T-helper 1 cell treated with Interleukin-12 subunit alpha and Interleukin-12 subunit beta and Interleukin-4 antibody, amounts not matched to agents 30 μg/mL and 1 μg/mL, for 36 hours (primary cell): Measurements from ENCODE around the gene EDAR.

Source experiments
- H3K27ac Mint-ChIP-seq: one replicate; pipeline ENCODE4 v1.8.0; 2021; ENCODE audit warnings: mild to moderate bottlenecking, mixed read lengths
- H3K27me3 Mint-ChIP-seq: one replicate; pipeline ENCODE4 v1.8.0; 2021; ENCODE audit warnings: low read depth, mixed read lengths
- H3K36me3 Mint-ChIP-seq: one replicate; pipeline ENCODE4 v1.8.0; 2021; ENCODE audit warnings: low read depth, mixed read lengths
- H3K4me1 Mint-ChIP-seq: one replicate; pipeline ENCODE4 v1.8.0; 2021; ENCODE audit warnings: low read depth, mixed read lengths
- H3K4me3 Mint-ChIP-seq: one replicate; pipeline ENCODE4 v1.8.0; 2021; ENCODE audit warnings: mild to moderate bottlenecking, moderate library complexity, mixed read lengths
- H3K9me3 Mint-ChIP-seq: one replicate; pipeline ENCODE4 v1.8.0; 2021; ENCODE audit warnings: mixed read lengths

EDAR gene

GRCh38 chr2:108965540-108966289, 23.3 kb downstream of the EDAR start:
- no peaks in the 10 kb centered on the region for H3K27me3 Mint-ChIP-seq
- no peaks in the 10 kb centered on the region for H3K9me3 Mint-ChIP-seq
- H3K4me1 Mint-ChIP-seq = peaks cover 26% of the 10 kb centered on the region
- peak overlapping the region; percentile 35 for H3K4me3 Mint-ChIP-seq
- no peaks in the 10 kb centered on the region for H3K36me3 Mint-ChIP-seq
- no peak overlapping the region for H3K27ac Mint-ChIP-seq

DNA sequence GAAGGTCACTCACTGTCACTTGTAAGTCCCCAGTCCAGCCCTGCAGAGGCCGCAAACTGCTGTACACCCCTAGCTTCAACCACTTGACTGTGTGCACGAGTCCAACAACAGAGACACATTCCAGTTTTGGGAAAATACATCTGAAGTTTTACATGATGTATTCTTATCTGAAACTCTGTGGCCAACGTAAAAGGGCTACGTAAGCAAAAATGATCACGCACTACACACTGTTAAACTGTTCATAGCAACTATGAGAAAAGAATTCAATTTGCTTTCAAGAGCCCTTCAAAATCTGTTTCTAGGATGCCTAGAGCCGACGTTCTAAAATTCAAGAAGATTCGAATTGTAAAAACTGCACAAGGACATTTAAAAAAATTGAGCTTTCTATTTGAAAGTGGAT, 26.0 kb downstream of the EDAR start:
- H3K9me3 Mint-ChIP-seq = no peaks in the 10 kb centered on the region
- no peak overlapping the region for H3K27ac Mint-ChIP-seq
- peaks cover 23% of the 10 kb centered on the region for H3K4me1 Mint-ChIP-seq
- no peaks in the 10 kb centered on the region for H3K36me3 Mint-ChIP-seq
- no peak overlapping the region for H3K4me3 Mint-ChIP-seq
- no peaks in the 10 kb centered on the region for H3K27me3 Mint-ChIP-seq

- H3K9me3 Mint-ChIP-seq = no peaks in the 10 kb centered on the region
- peaks cover 22% of the 10 kb centered on the region for H3K4me1 Mint-ChIP-seq
- H3K36me3 Mint-ChIP-seq = no peaks in the 10 kb centered on the region
- no peaks in the 10 kb centered on the region for H3K27me3 Mint-ChIP-seq
- no peak overlapping the region for H3K27ac Mint-ChIP-seq
- no peak overlapping the region for H3K4me3 Mint-ChIP-seq
Measured at GRCh38 chr2:108961796-108962195, 27.2 kb downstream of the EDAR start.

DNA sequence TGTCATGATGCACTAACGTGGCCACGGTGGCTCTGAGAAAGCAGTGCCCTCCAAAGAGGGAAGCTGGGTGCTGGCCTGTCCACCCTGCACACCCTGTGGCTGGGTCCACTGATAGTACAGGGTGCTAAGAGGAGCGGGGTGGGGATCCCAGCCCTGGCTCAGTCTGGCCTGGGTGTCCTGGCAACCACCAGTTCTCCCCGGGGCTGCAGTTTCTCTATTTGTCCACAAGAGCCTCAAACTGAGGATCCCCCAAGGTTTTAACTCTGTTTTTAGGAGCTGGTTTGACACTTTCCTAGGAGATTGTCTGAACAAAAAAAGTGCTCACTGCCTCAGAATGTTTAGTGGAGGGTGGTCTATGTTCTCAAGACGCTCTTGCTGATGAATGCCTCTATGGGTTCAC, 29.0 kb downstream of the EDAR start:
- H3K27ac Mint-ChIP-seq = no peak overlapping the region
- peaks cover 10% of the 10 kb centered on the region for H3K4me1 Mint-ChIP-seq
- no peaks in the 10 kb centered on the region for H3K27me3 Mint-ChIP-seq
- H3K4me3 Mint-ChIP-seq = no peak overlapping the region
- H3K9me3 Mint-ChIP-seq = no peaks in the 10 kb centered on the region
- H3K36me3 Mint-ChIP-seq = no peaks in the 10 kb centered on the region

- no peaks in the 10 kb centered on the region for H3K9me3 Mint-ChIP-seq
- no peaks in the 10 kb centered on the region for H3K36me3 Mint-ChIP-seq
- no peaks in the 10 kb centered on the region for H3K27me3 Mint-ChIP-seq
- H3K4me3 Mint-ChIP-seq = no peak overlapping the region
- H3K27ac Mint-ChIP-seq = no peak overlapping the region
- H3K4me1 Mint-ChIP-seq = peaks cover 7% of the 10 kb centered on the region
Measured at GRCh38 chr2:108959401-108959800, 29.6 kb downstream of the EDAR start.

GRCh38 chr2:108958632-108959341, 30.2 kb downstream of the EDAR start:
- Mint-ChIP-seq H3K4me1 (peaks cover 4% of the 10 kb centered on the region), H3K36me3 (no peaks in the 10 kb centered on the region), H3K27me3 (no peaks in the 10 kb centered on the region), H3K27ac (no peak overlapping the region), H3K4me3 (no peak overlapping the region), H3K9me3 (no peaks in the 10 kb centered on the region)

- no peak overlapping the region for H3K27ac Mint-ChIP-seq
- H3K4me1 Mint-ChIP-seq = peaks cover 2% of the 10 kb centered on the region
- no peaks in the 10 kb centered on the region for H3K36me3 Mint-ChIP-seq
- H3K4me3 Mint-ChIP-seq = no peak overlapping the region
- no peaks in the 10 kb centered on the region for H3K27me3 Mint-ChIP-seq
- no peaks in the 10 kb centered on the region for H3K9me3 Mint-ChIP-seq
Measured at GRCh38 chr2:108958002-108958401, 31.0 kb downstream of the EDAR start.

GRCh38 chr2:108956375-108956774, 32.6 kb downstream of the EDAR start:
- H3K9me3 Mint-ChIP-seq = peaks cover 14% of the 10 kb centered on the region
- no peaks in the 10 kb centered on the region for H3K27me3 Mint-ChIP-seq
- H3K4me3 Mint-ChIP-seq = no peak overlapping the region
- H3K36me3 Mint-ChIP-seq = no peaks in the 10 kb centered on the region
- H3K4me1 Mint-ChIP-seq = peaks cover 2% of the 10 kb centered on the region
- no peak overlapping the region for H3K27ac Mint-ChIP-seq

- Mint-ChIP-seq H3K27ac (no peak overlapping the region), H3K4me3 (no peak overlapping the region), H3K36me3 (peaks cover 7% of the 10 kb centered on the region), H3K9me3 (peaks cover 45% of the 10 kb centered on the region), H3K4me1 (no peaks in the 10 kb centered on the region), H3K27me3 (no peaks in the 10 kb centered on the region)
Measured at GRCh38 chr2:108950369-108951135, 38.5 kb downstream of the EDAR start.

GRCh38 chr2:108949316-108950239, 39.4 kb downstream of the EDAR start:
- peaks cover 47% of the 10 kb centered on the region for H3K9me3 Mint-ChIP-seq
- H3K27ac Mint-ChIP-seq = no peak overlapping the region
- peaks cover 7% of the 10 kb centered on the region for H3K36me3 Mint-ChIP-seq
- H3K4me1 Mint-ChIP-seq = no peaks in the 10 kb centered on the region
- no peak overlapping the region for H3K4me3 Mint-ChIP-seq
- no peaks in the 10 kb centered on the region for H3K27me3 Mint-ChIP-seq

GRCh38 chr2:108947271-108947907, 41.6 kb downstream of the EDAR start:
- peaks cover 7% of the 10 kb centered on the region for H3K36me3 Mint-ChIP-seq
- no peak overlapping the region for H3K27ac Mint-ChIP-seq
- no peak overlapping the region for H3K4me3 Mint-ChIP-seq
- no peaks in the 10 kb centered on the region for H3K4me1 Mint-ChIP-seq
- no peaks in the 10 kb centered on the region for H3K27me3 Mint-ChIP-seq
- H3K9me3 Mint-ChIP-seq = peaks cover 42% of the 10 kb centered on the region

- H3K27me3 Mint-ChIP-seq = no peaks in the 10 kb centered on the region
- H3K4me3 Mint-ChIP-seq = no peak overlapping the region
- H3K27ac Mint-ChIP-seq = no peak overlapping the region
- peaks cover 7% of the 10 kb centered on the region for H3K36me3 Mint-ChIP-seq
- H3K9me3 Mint-ChIP-seq = peaks cover 33% of the 10 kb centered on the region
- no peaks in the 10 kb centered on the region for H3K4me1 Mint-ChIP-seq
Measured at GRCh38 chr2:108946442-108946841, 42.6 kb downstream of the EDAR start.

- peaks cover 7% of the 10 kb centered on the region for H3K36me3 Mint-ChIP-seq
- no peak overlapping the region for H3K4me3 Mint-ChIP-seq
- peaks cover 29% of the 10 kb centered on the region for H3K9me3 Mint-ChIP-seq
- no peaks in the 10 kb centered on the region for H3K4me1 Mint-ChIP-seq
- no peak overlapping the region for H3K27ac Mint-ChIP-seq
- H3K27me3 Mint-ChIP-seq = no peaks in the 10 kb centered on the region
Measured at GRCh38 chr2:108945969-108946368, 43.1 kb downstream of the EDAR start.
